Germinal center (tissue), 1 donor: ENCODE results near the gene AP5S1.

ENCODE experiments used
- DNase-seq: peaks from one replicate; pipeline ENCODE4 v3.0.0; 2012; ENCODE audit warnings: mixed read lengths, low spot score

Gene AP5S1

GRCh38 chr20:3876676-3877075 is 56.3 kb downstream of the AP5S1 start:
- no peak for DNase-seq
